Esophagus squamous epithelium (tissue), 5 donors: ENCODE data around the gene ALDH4A1. TPM values are rescaled to one million over a fixed set of nuclear protein-coding genes. Genes with fewer than 3 reads are reported as not detected.
"Not testable (repeated sequence)": the region's sequence is repeated elsewhere in the genome, so short reads cannot be mapped to it uniquely, and the experiment has no call there.

Experiments
- DNase-seq: peaks from one replicate; lab custom pipeline; 2025; lab: John Stamatoyannopoulos, UW
- H3K27ac ChIP-seq, 4 donors: fragments of 200-600 bp; sonication (generic); one replicate each; pipeline ENCODE4 v1.5.1; 2016 to 2019; ENCODE audit warnings: mild to moderate bottlenecking in 1 of 4
- H3K27me3 ChIP-seq, 4 donors: fragments of 200-600 bp; sonication (generic); 1 replicate in 3 of 4; 2 replicates in 1 of 4; pipeline versions ENCODE4 v1.5.1 to v1.6.0; 2017 to 2021; ENCODE audit warnings: antibody characterized with exemption in 1 of 4
- H3K36me3 ChIP-seq, 3 donors: fragments of 200-600 bp; sonication (generic); one replicate each; pipeline ENCODE4 v1.5.1; 2016 to 2019
- H3K4me1 ChIP-seq, 3 donors: fragments of 200-600 bp; sonication (generic); one replicate each; pipeline ENCODE4 v1.5.1; 2017 to 2019
- H3K4me3 ChIP-seq, 4 donors: fragments of 200-600 bp; sonication (generic); 1 replicate in 3 of 4; 2 replicates in 1 of 4; pipeline ENCODE4 v1.5.1; 2016 to 2019; ENCODE audit warnings: mild to moderate bottlenecking in 2 of 4, moderate library complexity in 1 of 4
- H3K9me3 ChIP-seq, 3 donors: fragments of 200-600 bp; sonication (generic); one replicate each; pipeline ENCODE4 v1.5.1; 2016 to 2019
- CTCF ChIP-seq, 6 experiments: fragments of 450-650 bp in 4 of 6; fragments of 200-600 bp in 2 of 6; sonication (generic) in 2 of 6; IDR thresholded peaks; one replicate each; pipeline ENCODE4 v1.5.1; 2016 to 2019; ENCODE audit warnings: antibody characterized with exemption in 6 of 6, mild to moderate bottlenecking in 4 of 6, moderate library complexity in 4 of 6
- POLR2A ChIP-seq, 4 donors: fragments of 450-650 bp; IDR thresholded peaks; one replicate each; pipeline ENCODE4 v1.6.1; 2017; ENCODE audit warnings: antibody characterized with exemption in 4 of 4, mild to moderate bottlenecking in 4 of 4, moderate library complexity in 3 of 4
- WGBS, 2 donors: methylation state at CpG; one replicate each; pipeline ENCODE4 v1.1.5; 2018; 5-methylcytosine and 5-hydroxymethylcytosine counted together
- intact Hi-C: fragments of 100-400 bp; cut with DNase I; formaldehyde crosslinking; loops from one replicate; pipeline ENCODE4 v1.15.0; 2022
- total RNA-seq, 4 donors: library from RNA; depleted of rRNA; stranded (reverse); fragments of >200 nt; gene quantifications; one replicate each; pipeline ENCODE4 v1.1.0, GENCODE V29; 2016
- donor health status: DM: yes; HTN: yes; CAD: no.

Gene ALDH4A1
- total RNA-seq, 4 donors from 2014 or later = 36.7 to 59.1 (median 50.3) TPM

GRCh38 chr1:18856435-18856834, 45.9 kb downstream of the ALDH4A1 start:
- no peaks in the 10 kb centered on the region for H3K36me3 ChIP-seq
- H3K4me3 ChIP-seq = no peak overlapping the region
- H3K27ac ChIP-seq = no peak overlapping the region
- no peaks in the 10 kb centered on the region for H3K9me3 ChIP-seq
- TF ChIP-seq POLR2A (IDR thresholded peaks at IDR 0.05) = no peak
- TF ChIP-seq CTCF (IDR thresholded peaks at IDR 0.05) = no peak
- WGBS, 2 donors = 88 to 92% methylated on average over 1 of the region's 1 CpG
- peaks cover 0 to 40% (median 0%) of the 10 kb centered on the region in 4 donors for H3K27me3 ChIP-seq
- intact Hi-C loops = no loop called here
- DNase-seq = no peak
- no peaks in the 10 kb centered on the region for H3K4me1 ChIP-seq

- no peaks in the 10 kb centered on the region for H3K4me1 ChIP-seq
- peaks cover 0 to 46% (median 0%) of the 10 kb centered on the region in 4 donors for H3K27me3 ChIP-seq
- DNase-seq = no peak
- no peak overlapping the region for H3K4me3 ChIP-seq
- no peaks in the 10 kb centered on the region for H3K36me3 ChIP-seq
- TF ChIP-seq CTCF (IDR thresholded peaks at IDR 0.05) = no peak
- TF ChIP-seq POLR2A (IDR thresholded peaks at IDR 0.05) = no peak
- intact Hi-C loops = no loop called here
- no peaks in the 10 kb centered on the region for H3K9me3 ChIP-seq
- no peak overlapping the region for H3K27ac ChIP-seq
- 71 to 76% methylated on average over 6 of the region's 6 CpGs for WGBS, 2 donors
Measured at GRCh38 chr1:18855573-18855972, 46.8 kb downstream of the ALDH4A1 start.

- peaks cover 0 to 49% (median 0%) of the 10 kb centered on the region in 4 donors for H3K27me3 ChIP-seq
- H3K9me3 ChIP-seq = no peaks in the 10 kb centered on the region
- H3K36me3 ChIP-seq = no peaks in the 10 kb centered on the region
- WGBS, 2 donors = 83 to 91% methylated on average over 11 to 14 of the region's 49 CpGs
- no peaks in the 10 kb centered on the region for H3K4me1 ChIP-seq
- H3K27ac ChIP-seq = no peak overlapping the region
- no peak for DNase-seq
- intact Hi-C loops = no loop called here
- H3K4me3 ChIP-seq = no peak overlapping the region
- TF ChIP-seq CTCF (IDR thresholded peaks at IDR 0.05) (no peak), POLR2A (IDR thresholded peaks at IDR 0.05) (no peak)
Measured at GRCh38 chr1:18854331-18855025, 47.9 kb downstream of the ALDH4A1 start.

- 34 to 57% methylated on average over 5 to 6 of the region's 6 CpGs for WGBS, 2 donors
- peaks cover 0 to 5% (median 0%) of the 10 kb centered on the region in 3 donors for H3K4me1 ChIP-seq
- H3K36me3 ChIP-seq = no peaks in the 10 kb centered on the region
- peaks cover 0 to 48% (median 0%) of the 10 kb centered on the region in 4 donors for H3K27me3 ChIP-seq
- no peak overlapping the region for H3K4me3 ChIP-seq
- intact Hi-C loops = no loop called here
- H3K27ac ChIP-seq = no peak overlapping the region
- DNase-seq = no peak
- no peaks in the 10 kb centered on the region for H3K9me3 ChIP-seq
- TF ChIP-seq POLR2A (IDR thresholded peaks at IDR 0.05) = no peak
Measured at GRCh38 chr1:18852501-18852900, 49.9 kb downstream of the ALDH4A1 start.

- 60 to 68% methylated on average over 4 to 6 of the region's 11 CpGs for WGBS, 2 donors
- DNase-seq = no peak
- Histone ChIP-seq H3K4me1 (peaks cover 0 to 5% (median 0%) of the 10 kb centered on the region in 3 donors), H3K27me3 (peaks cover 0 to 60% (median 0%) of the 10 kb centered on the region in 4 donors), H3K9me3 (peaks cover 0 to 8% (median 0%) of the 10 kb centered on the region in 3 donors), H3K4me3 (no peak overlapping the region), H3K27ac (no peak overlapping the region), H3K36me3 (no peaks in the 10 kb centered on the region)
- intact Hi-C loops = no loop called here
- TF ChIP-seq CTCF (IDR thresholded peaks at IDR 0.05) (no peak), POLR2A (IDR thresholded peaks at IDR 0.05) (no peak)
Measured at GRCh38 chr1:18849261-18849711, 53.1 kb downstream of the ALDH4A1 start.

GRCh38 chr1:18847723-18848122, 54.6 kb downstream of the ALDH4A1 start:
- H3K9me3 ChIP-seq, H3K36me3 ChIP-seq, intact Hi-C loops, DNase-seq, H3K27ac ChIP-seq, H3K4me3 ChIP-seq, H3K4me1 ChIP-seq: not testable (repeated sequence)
- WGBS, 2 donors = 87 to 100% methylated on average over 2 of the region's 2 CpGs
- peaks cover 0 to 48% (median 0%) of the 10 kb centered on the region in 4 donors for H3K27me3 ChIP-seq
